Mucosa of descending colon (tissue), 3 donors: ENCODE data around the gene ZNF557. TPM values are rescaled to one million over a fixed set of nuclear protein-coding genes. Genes with fewer than 3 reads are reported as not detected.

Experiments used
- ATAC-seq: fragments of 200-7000 bp; cut with Tn5 transposase; one replicate; pipeline ENCODE4 v1.9.1; 2020; ENCODE audit warnings: mild to moderate bottlenecking, moderate library complexity
- DNase-seq, 3 donors: peaks; one replicate each; pipeline ENCODE4 v3.0.0-alpha.2; 2020
- H3K36me3 ChIP-seq: fragments of 200-600 bp; one replicate; pipeline ENCODE4 v1.8.0; 2021; ENCODE audit warnings: low read depth, mild to moderate bottlenecking
- H3K4me1 ChIP-seq: fragments of 200-600 bp; one replicate; pipeline ENCODE4 v1.8.0; 2021; ENCODE audit warnings: low read depth, mild to moderate bottlenecking
- H3K4me3 ChIP-seq: fragments of 200-600 bp; one replicate; pipeline ENCODE4 v1.8.0; 2021; ENCODE audit warnings: mild to moderate bottlenecking
- H3K9me3 ChIP-seq: fragments of 200-600 bp; one replicate; pipeline ENCODE4 v1.8.0; 2021; ENCODE audit warnings: mild to moderate bottlenecking
- intact Hi-C, 2 donors: fragments of 100-400 bp; cut with DNase I in 1 of 2; cut with micrococcal nuclease in 1 of 2; formaldehyde crosslinking; loops; one replicate each; pipeline versions ENCODE4 v1.11.0 to v1.11.1; 2022; cut with DNase I, micrococcal nuclease
- total RNA-seq, 3 donors: library from RNA; stranded (reverse); fragmentation: NEBNext Ultra II Directional in 2 of 3; extraction: Animal tissue kit (Norgen Biotek cat#: 25700) in 2 of 3; gene quantifications; one replicate each; pipeline versions ENCODE4 v1.2.1 to v1.2.4, GENCODE V29; 2021 to 2023
- TF ChIP-seq, protein P1 (sequence below): fragments of 200-600 bp; IDR thresholded peaks from one replicate; pipeline ENCODE4 v1.8.0; 2022; ENCODE audit warnings: antibody characterized with exemption, mild to moderate bottlenecking
- donor health status: DM: no; HTN: no; CAD: no; lungs with moderate emphysema.
- donor health status: DM: no; HTN: no; CAD: no.
- donor health status: DM: no; HTN: yes; CAD: no.

ZNF557 gene
- total RNA-seq, 3 donors from 2014 or later, result 8.5 to 10.3 (median 9.8) TPM

- Histone ChIP-seq H3K36me3 (no peaks in the 10 kb centered on the region), H3K9me3 (no peaks in the 10 kb centered on the region), H3K4me1 (no peaks in the 10 kb centered on the region), H3K4me3 (no peak overlapping the region)
- DNase-seq, result no peak
- TF ChIP-seq, protein P1, sequence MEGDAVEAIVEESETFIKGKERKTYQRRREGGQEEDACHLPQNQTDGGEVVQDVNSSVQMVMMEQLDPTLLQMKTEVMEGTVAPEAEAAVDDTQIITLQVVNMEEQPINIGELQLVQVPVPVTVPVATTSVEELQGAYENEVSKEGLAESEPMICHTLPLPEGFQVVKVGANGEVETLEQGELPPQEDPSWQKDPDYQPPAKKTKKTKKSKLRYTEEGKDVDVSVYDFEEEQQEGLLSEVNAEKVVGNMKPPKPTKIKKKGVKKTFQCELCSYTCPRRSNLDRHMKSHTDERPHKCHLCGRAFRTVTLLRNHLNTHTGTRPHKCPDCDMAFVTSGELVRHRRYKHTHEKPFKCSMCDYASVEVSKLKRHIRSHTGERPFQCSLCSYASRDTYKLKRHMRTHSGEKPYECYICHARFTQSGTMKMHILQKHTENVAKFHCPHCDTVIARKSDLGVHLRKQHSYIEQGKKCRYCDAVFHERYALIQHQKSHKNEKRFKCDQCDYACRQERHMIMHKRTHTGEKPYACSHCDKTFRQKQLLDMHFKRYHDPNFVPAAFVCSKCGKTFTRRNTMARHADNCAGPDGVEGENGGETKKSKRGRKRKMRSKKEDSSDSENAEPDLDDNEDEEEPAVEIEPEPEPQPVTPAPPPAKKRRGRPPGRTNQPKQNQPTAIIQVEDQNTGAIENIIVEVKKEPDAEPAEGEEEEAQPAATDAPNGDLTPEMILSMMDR, result no peak
- intact Hi-C loops, result no loop called here
- ATAC-seq, result no peak
These were observed 43.7 kb downstream of the ZNF557 start for GRCh38 chr19:7113233-7113632.

DNA sequence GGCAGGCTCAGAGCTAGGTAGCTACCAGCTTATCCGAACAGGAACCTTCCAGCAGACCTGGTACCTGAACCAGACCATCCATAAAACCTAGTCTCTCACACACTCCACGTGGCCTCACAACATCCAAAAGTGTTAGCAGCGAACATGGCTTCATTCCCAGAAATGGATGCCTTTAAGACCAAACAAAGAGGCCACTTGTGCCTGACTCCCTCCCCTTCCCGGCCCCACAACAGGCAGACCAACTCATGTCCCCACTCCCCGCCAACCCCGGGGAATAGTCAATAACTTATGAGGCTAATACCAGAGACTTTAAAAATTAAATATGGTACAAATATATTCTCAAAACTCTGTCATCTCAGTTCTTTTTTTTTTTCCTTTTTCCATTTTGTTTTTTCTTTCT lies 46.2 kb downstream of the ZNF557 start:
- intact Hi-C loops, result no loop called here
- no peaks in the 10 kb centered on the region for H3K9me3 ChIP-seq
- DNase-seq, result no peak
- ATAC-seq, result no peak
- TF ChIP-seq, protein P1, result no peak
- no peak overlapping the region for H3K4me3 ChIP-seq
- no peaks in the 10 kb centered on the region for H3K36me3 ChIP-seq
- no peaks in the 10 kb centered on the region for H3K4me1 ChIP-seq

- Histone ChIP-seq H3K4me1 (no peaks in the 10 kb centered on the region), H3K9me3 (no peaks in the 10 kb centered on the region), H3K36me3 (no peaks in the 10 kb centered on the region), H3K4me3 (no peak overlapping the region)
- TF ChIP-seq, protein P1, result no peak
- intact Hi-C loops, result no loop called here
- ATAC-seq (no peak), DNase-seq (no peak)
These were observed 47.7 kb downstream of the ZNF557 start for GRCh38 chr19:7117248-7117647.

GRCh38 chr19:7119582-7119981 lies 50.1 kb downstream of the ZNF557 start:
- Histone ChIP-seq H3K4me3 (no peak overlapping the region), H3K9me3 (no peaks in the 10 kb centered on the region), H3K4me1 (no peaks in the 10 kb centered on the region), H3K36me3 (no peaks in the 10 kb centered on the region)
- no peak for ATAC-seq
- TF ChIP-seq, protein P1, result no peak
- no peak for DNase-seq
- intact Hi-C loops, result no loop called here

DNA sequence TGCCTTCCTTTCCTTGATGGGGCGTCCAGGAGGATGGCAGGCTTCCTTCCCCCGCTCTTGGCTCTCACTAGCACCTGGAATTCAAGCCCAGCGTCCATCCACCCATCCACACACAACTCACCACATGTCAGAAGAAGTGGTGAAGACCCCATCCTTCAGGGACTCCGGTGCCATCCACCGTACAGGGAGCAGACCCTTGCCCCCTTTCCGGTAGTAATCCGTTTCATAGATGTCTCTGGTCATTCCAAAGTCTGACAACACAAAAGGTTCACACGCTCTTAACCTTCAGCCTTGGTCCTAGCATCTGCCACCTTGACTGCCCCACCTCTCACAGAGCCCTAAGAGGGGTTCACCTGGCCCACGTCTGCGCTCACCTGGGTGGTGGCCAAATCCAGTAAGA lies 51.0 kb downstream of the ZNF557 start:
- Histone ChIP-seq H3K36me3 (no peaks in the 10 kb centered on the region), H3K4me1 (no peaks in the 10 kb centered on the region), H3K4me3 (no peak overlapping the region), H3K9me3 (no peaks in the 10 kb centered on the region)
- intact Hi-C loops, result no loop called here
- TF ChIP-seq, protein P1, result no peak
- ATAC-seq, result no peak
- DNase-seq, result no peak

- H3K4me3 ChIP-seq, result no peak overlapping the region
- no peak for ATAC-seq
- peaks cover 13% of the 10 kb centered on the region for H3K36me3 ChIP-seq
- no peak for DNase-seq
- H3K9me3 ChIP-seq, result peaks cover 12% of the 10 kb centered on the region
- TF ChIP-seq, protein P1, result no peak
- intact Hi-C loops, result no loop called here
- H3K4me1 ChIP-seq, result no peaks in the 10 kb centered on the region
These were observed 53.2 kb downstream of the ZNF557 start for GRCh38 chr19:7122701-7123100.
